Thymus (tissue), 14 donors: ENCODE measurements around the gene CGB5. TPM values are rescaled to one million over a fixed set of nuclear protein-coding genes. Genes with fewer than 3 reads are reported as not detected.
"Not testable (repeated sequence)": the region's sequence is repeated elsewhere in the genome, so short reads cannot be mapped to it uniquely, and the experiment has no call there.

Experiments used
- DNase-seq, 9 donors: peaks; one replicate each; pipeline ENCODE4 v3.0.0-alpha.2; 2013; ENCODE audit warnings: low spot score in 9 of 9, low read depth in 6 of 9, missing footprints in 1 of 9
- H3K27ac ChIP-seq, 2 donors: one replicate each; pipeline ENCODE4 v1.5.1; 2013; ENCODE audit warnings: control low read depth in 1 of 2, low read depth in 1 of 2, low read length in 1 of 2, mild to moderate bottlenecking in 1 of 2, moderate library complexity in 1 of 2
- H3K27me3 ChIP-seq, 2 donors: one replicate each; pipeline ENCODE4 v1.5.1; 2013; ENCODE audit warnings: low read length in 1 of 2; ENCODE audit not compliant: control insufficient read depth in 2 of 2, insufficient read depth in 1 of 2
- H3K36me3 ChIP-seq, 2 donors: one replicate each; pipeline ENCODE4 v1.5.1; 2013; ENCODE audit warnings: low read length in 1 of 2, mild to moderate bottlenecking in 1 of 2, moderate library complexity in 1 of 2; ENCODE audit not compliant: control insufficient read depth in 2 of 2, insufficient read depth in 2 of 2
- H3K4me1 ChIP-seq, 2 donors: one replicate each; pipeline ENCODE4 v1.5.1; 2013; ENCODE audit warnings: low read length in 2 of 2; ENCODE audit not compliant: control insufficient read depth in 2 of 2, insufficient read depth in 2 of 2
- H3K4me3 ChIP-seq, 2 donors: one replicate each; pipeline ENCODE4 v1.5.1; 2013; ENCODE audit warnings: low read length in 2 of 2, control low read depth in 1 of 2, mild to moderate bottlenecking in 1 of 2
- H3K9me3 ChIP-seq, 2 donors: one replicate each; pipeline ENCODE4 v1.5.1; 2013; ENCODE audit warnings: low read length in 1 of 2, mild to moderate bottlenecking in 1 of 2; ENCODE audit not compliant: control insufficient read depth in 2 of 2, insufficient read depth in 1 of 2
- WGBS: extraction: QIAGEN DNeasy Blood & Tissue Kit; methylation state at CpG from one replicate; pipeline ENCODE4 v1.1.7; 2013; 5-methylcytosine and 5-hydroxymethylcytosine counted together
- long read RNA-seq, 10 donors: transcript quantifications; one replicate each; lab custom pipeline, GENCODE V29; 2026
- polyA plus RNA-seq: library from polyadenylated mRNA; stranded (reverse); fragments of 200-250 nt; gene quantifications from one replicate; pipeline ENCODE4 v1.2.3, GENCODE V29; 2013
- total RNA-seq: library from RNA; stranded (reverse); fragments of 120-200 nt; gene quantifications from one replicate; pipeline ENCODE4 v1.2.4, GENCODE V29; 2013
- donor health status: healthy.

CGB5 gene
- total RNA-seq, result 0.19 TPM
- 0.98 TPM for polyA plus RNA-seq
- long read RNA-seq, donor 1, result 0 reads
- long read RNA-seq, donor 2, result 0 reads
- long read RNA-seq, donor 3, result 0 reads
- long read RNA-seq, donor 4, result 0 reads
- long read RNA-seq, donor 5, result 0 reads
- long read RNA-seq, donor 6, partial matches to known transcripts, result 0 of 1 reads
- long read RNA-seq, donor 6, other reads (novel, unspliced or antisense), result 0 of 1 reads
- long read RNA-seq, donor 7, result 0 reads
- long read RNA-seq, donor 8, result 0 reads
- long read RNA-seq, donor 9, result 0 reads
- long read RNA-seq, donor 10, result 0 reads

- H3K4me1 ChIP-seq, H3K36me3 ChIP-seq, H3K27me3 ChIP-seq, DNase-seq, H3K9me3 ChIP-seq, H3K4me3 ChIP-seq, H3K27ac ChIP-seq: not testable (repeated sequence)
- WGBS, result 82% methylated on average over 15 of the region's 15 CpGs
Measured at GRCh38 chr19:49043548-49043947, at the start of gene CGB5. Gene CGB5, plus strand, starts transcription at chr19:49043848. Its CDS starts 362 bp downstream, at chr19:49044210.

GRCh38 chr19:48994035-48994386 lies 49.6 kb upstream of the CGB5 start:
- Histone ChIP-seq H3K9me3 (no peaks in the 10 kb centered on the region), H3K4me1 (peaks cover 20 to 28% of the 10 kb centered on the region in 2 donors), H3K4me3 (peak overlapping the region; percentile 61 to 89), H3K27me3 (no peaks in the 10 kb centered on the region), H3K36me3 (peaks cover 4 to 10% of the 10 kb centered on the region in 2 donors), H3K27ac (peak overlapping the region; percentile 93 to 98)
- no peak for DNase-seq
- WGBS, result 2% methylated on average over 13 of the region's 13 CpGs

- no peak overlapping the region for H3K4me3 ChIP-seq
- H3K27ac ChIP-seq, result no peak overlapping the region
- H3K36me3 ChIP-seq, result peaks cover 4 to 5% of the 10 kb centered on the region in 2 donors
- WGBS, result 92% methylated on average over 5 of the region's 5 CpGs
- peaks cover 10 to 11% of the 10 kb centered on the region in 2 donors for H3K4me1 ChIP-seq
- no peaks in the 10 kb centered on the region for H3K27me3 ChIP-seq
- peak in 2 of 9 donors; percentile 27 to 42 for DNase-seq
- no peaks in the 10 kb centered on the region for H3K9me3 ChIP-seq
Measured at GRCh38 chr19:48997972-48998371, 45.7 kb upstream of the CGB5 start.

- peak in 3 of 9 donors; percentile 13 to 53 (median 42) for DNase-seq
- Histone ChIP-seq H3K4me3 (no peak overlapping the region), H3K4me1 (peaks cover 3 to 4% of the 10 kb centered on the region in 2 donors), H3K27ac (no peak overlapping the region), H3K9me3 (no peaks in the 10 kb centered on the region), H3K27me3 (no peaks in the 10 kb centered on the region), H3K36me3 (peaks cover 21 to 22% of the 10 kb centered on the region in 2 donors)
- 82% methylated on average over 16 of the region's 16 CpGs for WGBS
Measured at GRCh38 chr19:48999481-49000325, 43.9 kb upstream of the CGB5 start.

- Histone ChIP-seq H3K9me3 (no peaks in the 10 kb centered on the region), H3K36me3 (peaks cover 48 to 49% of the 10 kb centered on the region in 2 donors)
Measured at GRCh38 chr19:49004133-49004532, 39.5 kb upstream of the CGB5 start.

GRCh38 chr19:49004964-49005614 lies 38.6 kb upstream of the CGB5 start:
- DNase-seq, result no peak
- H3K36me3 ChIP-seq, result peaks cover 53 to 57% of the 10 kb centered on the region in 2 donors

More at GRCh38 chr19:49004133-49004532, 39.5 kb upstream of the CGB5 start:
- 98% methylated on average over 15 of the region's 15 CpGs for whole genome bisulfite sequencing
- no peaks in the 10 kb centered on the region for H3K27me3 ChIP-seq
- H3K27ac ChIP-seq, result no peak overlapping the region
- DNase-seq, result no peak
- no peak overlapping the region for H3K4me3 ChIP-seq
- no peaks in the 10 kb centered on the region for H3K4me1 ChIP-seq

GRCh38 chr19:49006905-49007304 lies 36.7 kb upstream of the CGB5 start:
- Histone ChIP-seq H3K9me3 (no peaks in the 10 kb centered on the region), H3K27me3 (no peaks in the 10 kb centered on the region), H3K36me3 (peaks cover 71 to 72% of the 10 kb centered on the region in 2 donors), H3K4me3 (no peak overlapping the region), H3K27ac (no peak overlapping the region), H3K4me1 (no peaks in the 10 kb centered on the region)
- WGBS, result 98% methylated on average over 22 of the region's 22 CpGs
- DNase-seq, result no peak

More at GRCh38 chr19:49004964-49005614, 38.6 kb upstream of the CGB5 start:
- Histone ChIP-seq H3K4me1 (no peaks in the 10 kb centered on the region), H3K27ac (no peak overlapping the region), H3K4me3 (no peak overlapping the region), H3K27me3 (no peaks in the 10 kb centered on the region), H3K9me3 (no peaks in the 10 kb centered on the region)
- WGBS, result 99% methylated on average over 7 of the region's 7 CpGs

- no peak for DNase-seq
- no peaks in the 10 kb centered on the region for H3K27me3 ChIP-seq
- H3K9me3 ChIP-seq, result no peaks in the 10 kb centered on the region
- 99% methylated on average over 18 of the region's 18 CpGs for WGBS
- no peak overlapping the region for H3K27ac ChIP-seq
- no peaks in the 10 kb centered on the region for H3K4me1 ChIP-seq
- no peak overlapping the region for H3K4me3 ChIP-seq
- peaks cover 62 to 75% of the 10 kb centered on the region in 2 donors for H3K36me3 ChIP-seq
Measured at GRCh38 chr19:49009828-49010227, 33.8 kb upstream of the CGB5 start.

GRCh38 chr19:49010453-49010852 lies 33.2 kb upstream of the CGB5 start:
- no peak overlapping the region for H3K4me3 ChIP-seq
- no peak for DNase-seq
- H3K27ac ChIP-seq, result no peak overlapping the region
- no peaks in the 10 kb centered on the region for H3K4me1 ChIP-seq
- H3K27me3 ChIP-seq, result no peaks in the 10 kb centered on the region
- no peaks in the 10 kb centered on the region for H3K9me3 ChIP-seq
- H3K36me3 ChIP-seq, result peaks cover 60 to 76% of the 10 kb centered on the region in 2 donors
- WGBS, result 97% methylated on average over 18 of the region's 18 CpGs
